GM18502 (cell line): Measurements from ENCODE around the gene CDH10.

Source experiments
- ATAC-seq: cut with Tn5 transposase; IDR thresholded peaks from one replicate; pipeline ENCODE4 v1.9.1; 2021; ENCODE audit warnings: mild to moderate bottlenecking; ENCODE audit not compliant: unreplicated experiment, poor library complexity

The CDH10 gene

DNA sequence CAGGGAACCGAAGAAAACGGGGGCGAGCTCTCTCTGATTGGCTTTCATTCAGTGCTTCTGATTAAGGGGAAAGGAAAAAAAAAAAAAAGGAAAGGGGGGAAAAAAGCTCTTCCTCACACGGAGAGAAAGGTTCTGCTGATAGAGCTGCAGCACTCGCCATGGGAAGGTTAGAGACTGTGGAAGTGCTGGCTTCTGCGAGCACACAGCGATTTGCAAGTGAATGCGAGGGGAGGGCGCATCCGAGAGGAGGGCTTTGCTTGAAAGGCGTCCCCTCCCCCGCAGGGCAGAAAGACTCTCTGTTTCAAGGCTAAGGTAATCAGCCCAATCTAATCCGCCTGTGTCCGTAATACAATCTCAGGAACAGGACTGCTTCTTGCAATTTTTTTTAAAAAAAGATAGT is at the start of gene CDH10:
Gene CDH10 (minus strand): TSS at position 218 of the 400 bp plus-strand sequence. CDS start 51,488 bp downstream, outside the sequence.
- no peak for ATAC-seq

- ATAC-seq, result no peak
Measured at GRCh38 chr5:24693609-24694008, 48.8 kb upstream of the CDH10 start.

GRCh38 chr5:24691074-24691473 is 46.3 kb upstream of the CDH10 start:
- no peak for ATAC-seq

- ATAC-seq, result no peak
Measured at GRCh38 chr5:24681106-24681505, 36.3 kb upstream of the CDH10 start.

DNA sequence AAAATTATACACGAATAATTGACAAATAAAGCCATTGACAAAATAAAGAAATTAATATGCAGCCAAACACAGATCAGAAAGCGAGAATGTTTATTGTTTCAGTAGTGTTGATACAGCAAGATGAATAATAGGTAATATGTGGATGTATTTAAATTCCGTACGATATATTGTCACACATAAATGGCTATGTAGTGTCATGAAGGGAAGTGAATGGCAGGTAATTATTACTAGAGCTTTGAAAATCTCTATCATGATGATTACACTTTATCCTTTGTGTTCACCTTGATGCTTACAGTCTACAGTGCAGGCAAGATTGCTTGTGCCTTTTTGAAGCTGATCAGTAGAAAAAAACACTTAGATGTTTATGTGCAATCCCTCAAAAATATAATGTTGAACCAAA is 23.3 kb upstream of the CDH10 start:
- ATAC-seq, result no peak

DNA sequence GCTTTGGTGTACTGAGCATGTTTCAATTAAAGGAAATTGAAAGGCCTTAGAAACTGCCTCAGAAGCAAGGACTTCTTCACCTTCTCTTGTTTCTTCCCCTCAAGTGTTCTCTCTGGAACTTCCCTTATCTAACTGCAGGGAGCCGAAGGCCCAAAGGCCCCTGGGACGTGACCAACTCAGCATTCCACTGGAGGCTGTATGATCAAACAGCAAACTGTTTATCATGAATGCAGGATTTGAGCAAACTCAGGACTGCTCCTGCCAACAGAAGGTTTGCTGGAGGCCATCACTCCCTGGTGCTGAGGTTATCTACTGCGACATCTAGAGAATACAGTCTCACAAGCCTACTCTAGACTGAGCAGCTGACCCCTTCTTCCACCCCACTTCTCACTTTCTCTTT is 4.8 kb upstream of the CDH10 start:
- no peak for ATAC-seq

GRCh38 chr5:24646915-24647314 is 2.1 kb upstream of the CDH10 start:
- no peak for ATAC-seq

DNA sequence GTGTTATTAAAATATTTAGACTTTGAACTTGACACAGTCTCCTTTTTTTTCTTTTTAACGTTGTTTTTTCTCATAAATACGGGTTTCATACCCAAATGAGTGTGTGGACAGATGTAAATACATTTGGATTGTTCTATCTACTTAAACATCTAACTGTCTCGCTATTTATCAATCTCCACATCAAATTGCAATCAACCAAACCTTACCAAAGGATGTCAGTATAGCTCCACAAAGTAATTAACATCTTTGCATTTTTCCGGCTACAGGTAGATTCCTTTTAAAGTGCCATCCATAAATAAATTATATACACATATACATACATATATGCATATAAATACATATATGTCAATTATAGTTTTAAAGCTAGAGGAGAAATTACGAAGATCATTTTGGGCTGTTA is 705 bp upstream of the CDH10 start:
- ATAC-seq, result no peak

- ATAC-seq, result no peak
Measured at GRCh38 chr5:24643880-24644279, 898 bp downstream of the CDH10 start.

DNA sequence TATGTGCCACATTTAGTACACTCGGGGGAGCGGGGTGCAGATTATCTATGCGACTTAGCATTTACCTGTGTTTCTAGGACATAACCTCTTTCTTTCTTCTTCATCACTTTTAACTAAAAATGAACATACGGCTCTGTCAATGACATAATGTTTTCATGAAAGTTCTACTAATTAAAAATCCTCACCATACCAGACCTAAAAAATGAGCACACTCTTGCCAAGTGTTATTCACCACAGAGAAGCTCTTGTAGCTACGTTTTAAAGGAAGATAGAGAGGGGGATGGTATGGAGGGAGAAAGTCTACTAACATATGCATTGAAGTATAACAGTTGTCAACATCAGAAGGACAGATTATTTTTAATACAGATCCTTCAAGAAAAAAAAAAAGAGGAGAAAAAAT is 1.6 kb downstream of the CDH10 start:
- ATAC-seq, result no peak

DNA sequence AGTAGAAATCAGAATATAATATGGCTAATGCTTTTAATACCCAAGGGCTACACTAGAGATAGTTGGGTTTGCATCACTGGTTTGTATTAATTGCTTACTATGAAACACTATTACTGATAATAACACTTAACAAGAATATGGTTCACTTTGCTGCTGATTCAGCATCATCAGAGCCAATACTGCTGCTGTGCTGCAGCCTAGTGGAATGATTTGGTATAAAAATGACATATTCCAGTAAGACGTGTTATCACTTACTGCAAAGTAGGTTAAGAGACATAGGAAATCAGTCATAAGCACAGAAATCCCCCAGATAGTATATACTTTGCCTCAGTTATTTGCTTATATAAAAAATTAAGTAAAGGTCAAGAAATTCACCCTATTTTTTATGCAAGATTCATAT is 2.8 kb downstream of the CDH10 start:
- no peak for ATAC-seq

- no peak for ATAC-seq
Measured at GRCh38 chr5:24635209-24635608, 9.6 kb downstream of the CDH10 start.

DNA sequence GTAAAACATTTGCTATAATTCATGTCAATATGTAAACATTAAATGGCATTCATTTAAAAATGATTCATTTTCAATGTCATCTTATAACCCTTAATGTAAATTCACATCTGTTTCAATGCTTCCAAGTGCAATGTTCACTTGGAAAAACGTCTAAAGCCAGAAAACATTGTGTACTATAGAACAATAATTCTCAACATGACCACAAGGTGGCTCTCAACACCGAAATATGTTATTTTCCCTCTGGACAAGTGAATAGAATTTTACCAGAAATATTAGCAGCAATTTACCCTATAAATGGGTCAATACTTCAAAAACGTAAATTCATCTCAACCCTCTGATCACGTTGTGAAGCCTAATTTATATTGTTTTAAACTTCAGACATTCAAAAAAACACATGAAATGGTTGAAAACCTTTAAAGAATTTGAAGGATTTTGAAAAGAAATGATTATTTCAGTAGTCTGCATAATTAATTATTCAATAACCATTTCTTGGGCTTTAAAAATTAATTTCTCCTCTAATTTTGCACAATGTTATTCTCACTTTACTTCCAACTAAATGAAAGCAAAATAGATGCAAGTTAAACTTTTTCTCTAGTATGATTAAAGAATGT is 11.0 kb downstream of the CDH10 start:
- peak; percentile 60 for ATAC-seq

GRCh38 chr5:24632353-24632752 is 12.4 kb downstream of the CDH10 start:
- ATAC-seq, result no peak

DNA sequence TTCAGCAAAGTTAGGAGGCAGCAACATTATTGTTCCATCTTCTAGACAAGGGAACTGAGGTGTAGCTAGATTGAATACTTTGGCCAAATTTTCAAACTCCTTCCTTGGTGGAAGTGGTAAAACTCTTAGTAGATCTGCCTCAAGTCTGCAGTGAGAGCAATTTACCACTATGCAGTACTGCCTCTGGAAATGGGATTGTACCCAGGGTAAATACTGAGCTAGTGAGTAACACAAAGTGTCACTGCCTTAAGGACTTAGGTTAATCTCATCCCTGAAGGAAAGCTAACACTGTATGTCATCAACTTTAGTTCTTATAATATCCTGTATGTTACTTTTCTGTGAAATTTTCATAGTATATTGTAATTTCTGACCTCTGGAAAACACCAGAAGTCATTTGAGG is 13.9 kb downstream of the CDH10 start:
- no peak for ATAC-seq

DNA sequence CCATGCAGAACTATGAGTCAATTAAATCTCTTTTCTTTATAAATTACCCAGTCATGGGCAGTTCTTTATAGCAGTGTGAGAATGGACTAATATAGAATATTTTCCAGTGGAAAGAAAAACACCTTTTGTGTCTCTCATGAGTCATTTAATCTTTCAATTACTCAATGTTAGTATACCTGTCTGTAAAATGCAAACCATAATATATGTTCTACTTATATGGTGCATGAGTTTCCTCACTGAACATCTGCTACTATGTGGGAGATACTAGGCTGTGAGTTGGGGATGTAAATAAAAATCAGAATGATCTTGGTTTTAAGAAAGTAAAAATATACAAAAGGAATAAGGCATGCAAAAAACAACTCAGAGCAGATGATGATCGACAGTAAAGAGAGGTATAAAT is 15.0 kb downstream of the CDH10 start:
- ATAC-seq, result no peak

GRCh38 chr5:24624872-24625271 is 19.9 kb downstream of the CDH10 start:
- ATAC-seq, result no peak

DNA sequence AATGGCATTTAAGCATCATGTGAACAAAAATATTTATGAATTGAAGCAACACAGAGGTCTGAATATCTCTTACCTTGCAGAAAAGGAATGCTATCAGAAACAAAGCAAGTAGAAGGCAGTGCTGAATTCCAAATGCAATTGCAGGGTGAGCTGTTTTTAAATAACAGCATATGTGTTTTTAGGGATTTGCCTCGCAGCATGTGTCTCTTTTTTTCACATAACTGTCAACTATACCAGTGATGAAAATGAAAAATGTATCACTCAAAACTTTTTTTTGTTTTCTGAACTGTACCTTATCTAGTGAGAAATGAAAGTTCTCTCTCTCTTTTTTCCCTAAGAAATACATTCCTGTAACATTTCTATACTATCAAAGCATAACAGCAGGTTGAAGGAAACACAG is 21.2 kb downstream of the CDH10 start:
- ATAC-seq, result no peak

GRCh38 chr5:24623031-24623430 is 21.7 kb downstream of the CDH10 start:
- ATAC-seq, result no peak

DNA sequence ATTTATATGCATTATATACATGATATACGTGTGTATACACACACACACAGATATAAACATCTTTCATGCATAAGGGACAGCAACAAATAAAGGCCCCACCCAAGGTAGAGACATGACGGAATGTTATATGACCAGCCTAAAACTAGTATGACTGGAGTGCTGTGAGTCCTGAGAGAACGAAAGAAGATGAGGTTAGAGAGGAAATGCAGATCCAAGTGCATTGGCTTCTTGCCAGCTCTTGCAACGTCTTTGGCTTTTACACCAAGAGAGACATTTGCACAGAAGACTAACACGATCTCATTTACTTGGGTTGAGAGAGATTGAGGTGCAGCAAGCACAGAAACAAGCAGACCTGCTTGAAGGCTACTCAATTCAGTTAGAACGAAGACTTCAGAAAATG is 23.0 kb downstream of the CDH10 start:
- no peak for ATAC-seq

- ATAC-seq, result no peak
Measured at GRCh38 chr5:24616566-24616965, 28.2 kb downstream of the CDH10 start.

DNA sequence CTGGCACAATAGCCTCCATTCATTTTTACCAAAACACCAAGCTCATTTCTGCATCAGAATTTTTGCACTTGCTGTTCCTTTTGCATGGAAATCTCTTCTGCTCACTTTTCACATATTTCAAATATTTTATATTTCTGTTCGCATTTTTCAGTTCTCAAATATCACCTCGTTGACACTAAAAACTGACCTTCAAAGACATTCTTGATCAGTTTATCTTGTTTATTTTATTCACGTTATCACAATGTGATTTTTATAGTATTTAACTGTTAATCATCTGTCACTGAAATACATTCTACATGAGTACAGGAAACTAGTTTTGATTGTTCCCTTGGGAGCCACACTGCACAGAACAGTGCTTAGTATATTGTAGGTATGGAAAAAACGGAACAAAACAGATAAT is 29.6 kb downstream of the CDH10 start:
- ATAC-seq, result no peak

DNA sequence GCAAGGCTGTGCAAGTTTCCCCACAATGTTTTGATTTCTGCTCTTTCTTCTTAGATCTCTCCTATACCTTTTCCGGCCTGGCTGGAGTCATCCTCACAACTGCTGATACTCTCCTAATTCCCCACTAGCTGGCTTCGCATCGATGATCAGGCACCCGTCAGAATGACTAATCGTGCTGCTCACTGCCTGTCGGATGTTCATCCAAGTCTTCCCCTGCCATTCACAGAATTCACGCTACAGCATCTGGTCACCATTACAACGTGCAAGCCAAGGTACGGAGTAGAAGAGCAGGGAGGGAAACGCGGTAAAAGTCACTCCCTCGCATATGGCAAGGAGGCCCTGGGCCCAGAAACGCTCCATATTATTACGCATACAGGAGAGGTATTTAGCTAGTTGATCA is 35.1 kb downstream of the CDH10 start:
- ATAC-seq, result no peak
